MM.1S (cell line): ENCODE measurements around the gene USF1.

Source experiments
- DNase-seq: peaks from one replicate; pipeline ENCODE4 v3.0.0-alpha.2; 2015
- H2AFZ ChIP-seq: fragments of 300-600 bp; sonication (generic); 2 replicates; pipeline ENCODE4 v1.6.0; 2016; ENCODE audit warnings: antibody characterized with exemption, low read length
- H3F3A ChIP-seq: fragments of 300-600 bp; sonication (generic); 2 replicates; pipeline ENCODE4 v1.6.1; 2016; ENCODE audit warnings: mild to moderate bottlenecking, antibody characterized with exemption, low read length, moderate library complexity, mixed read lengths; ENCODE audit not compliant: insufficient read depth
- H3K27ac ChIP-seq: fragments of 300-600 bp; sonication (generic); 2 replicates; pipeline ENCODE4 v1.5.1; 2016; ENCODE audit warnings: mild to moderate bottlenecking, low read length
- H3K27me3 ChIP-seq: fragments of 300-600 bp; sonication (generic); replicated peaks from 2 replicates; pipeline ENCODE4 v1.6.0; 2016; ENCODE audit warnings: low read length; ENCODE audit not compliant: insufficient read depth
- H3K36me3 ChIP-seq: fragments of 300-600 bp; sonication (generic); replicated peaks from 2 replicates; pipeline ENCODE4 v1.6.1; 2016; ENCODE audit warnings: mild to moderate bottlenecking, low read length, mixed read lengths; ENCODE audit not compliant: insufficient read depth
- H3K4me1 ChIP-seq: fragments of 300-600 bp; sonication (generic); 2 replicates; pipeline ENCODE4 v1.6.1; 2016; ENCODE audit warnings: low read length, mixed read lengths
- H3K4me2 ChIP-seq: fragments of 300-600 bp; sonication (generic); 2 replicates; pipeline ENCODE4 v1.6.0; 2016; ENCODE audit warnings: low read depth, low read length
- H3K4me3 ChIP-seq: fragments of 300-600 bp; sonication (generic); 2 replicates; pipeline ENCODE4 v1.5.1; 2016; ENCODE audit warnings: low read length, mixed read lengths
- H3K79me2 ChIP-seq: fragments of 300-600 bp; sonication (generic); 2 replicates; pipeline ENCODE4 v1.6.1; 2016; ENCODE audit warnings: mixed run types, low read length, mixed read lengths
- H3K9ac ChIP-seq: fragments of 300-600 bp; sonication (generic); 2 replicates; pipeline ENCODE4 v1.6.1; 2016; ENCODE audit warnings: low read length, mixed read lengths
- H3K9me2 ChIP-seq: fragments of 300-600 bp; sonication (generic); replicated peaks from 2 replicates; pipeline ENCODE4 v1.6.1; 2016; ENCODE audit warnings: mild to moderate bottlenecking, low read length, mixed read lengths; ENCODE audit not compliant: insufficient read depth
- H3K9me3 ChIP-seq: fragments of 300-600 bp; sonication (generic); replicated peaks from 2 replicates; pipeline ENCODE4 v1.6.1; 2016; ENCODE audit warnings: mild to moderate bottlenecking, low read length, mixed read lengths; ENCODE audit not compliant: insufficient read depth
- H4K20me1 ChIP-seq: fragments of 300-600 bp; sonication (generic); 2 replicates; pipeline ENCODE4 v1.6.1; 2016; ENCODE audit warnings: mild to moderate bottlenecking, low read length, moderate library complexity, mixed read lengths; ENCODE audit not compliant: insufficient read depth
- CTCF ChIP-seq: fragments of 300-600 bp; sonication (generic); IDR thresholded peaks from 2 replicates; pipeline ENCODE4 v1.5.1; 2016; ENCODE audit warnings: antibody characterized with exemption, low read length, mixed read lengths
- EZH2 ChIP-seq: fragments of 300-600 bp; sonication (generic); optimal IDR thresholded peaks from 2 replicates; pipeline ENCODE3; 2017; ENCODE audit warnings: low read depth, mild to moderate bottlenecking, antibody characterized with exemption, low read length, mixed read lengths
- EZH2phosphoT487 ChIP-seq: fragments of 300-600 bp; sonication (generic); IDR thresholded peaks from 2 replicates; pipeline ENCODE4 v1.6.1; 2018; ENCODE audit warnings: antibody characterized with exemption, low read length

The USF1 gene

GRCh38 chr1:161038523-161039153 lies 7.1 kb downstream of the USF1 start, which contains the start of gene TSTD1:
Gene TSTD1, minus strand, starts transcription at chr1:161038964. Its CDS starts 75 bp downstream, at chr1:161038889.
- TF ChIP-seq EZH2phosphoT487 = no peak
- TF ChIP-seq CTCF = no peak
- no peak for TF ChIP-seq EZH2
- H3K36me3 ChIP-seq = peaks cover 10% of the 10 kb centered on the region
- peak within 1 kb of the TSS; percentile 40; the same call in 1 of the 2 replicates for H3K27ac ChIP-seq
- DNase-seq = peak; percentile 92
- H3K27me3 ChIP-seq = no peaks in the 10 kb centered on the region
- H4K20me1 ChIP-seq = no peaks in the 10 kb centered on the region
- H3K4me3 ChIP-seq = peak within 1 kb of the TSS; percentile 83
- H3K4me2 ChIP-seq = peak within 1 kb of the TSS; percentile 85
- peaks cover 8% of the 10 kb centered on the region for H3K4me1 ChIP-seq
- no peaks in the 10 kb centered on the region for H3K9me3 ChIP-seq
- peak within 1 kb of the TSS; percentile 72 for H3K9ac ChIP-seq
- peaks cover 42% of the 10 kb centered on the region for H3K79me2 ChIP-seq
- H3F3A ChIP-seq = peaks cover 14% of the 10 kb centered on the region
- H2AFZ ChIP-seq = peak within 1 kb of the TSS; percentile 89
- no peaks in the 10 kb centered on the region for H3K9me2 ChIP-seq

- peak; percentile 6 for DNase-seq
- peaks cover 14% of the 10 kb centered on the region for H3F3A ChIP-seq
- H3K36me3 ChIP-seq = peaks cover 10% of the 10 kb centered on the region
- H2AFZ ChIP-seq = peak overlapping the region; percentile 89
- no peaks in the 10 kb centered on the region for H3K9me2 ChIP-seq
- H3K4me3 ChIP-seq = peak overlapping the region; percentile 83
- no peaks in the 10 kb centered on the region for H4K20me1 ChIP-seq
- H3K4me1 ChIP-seq = peaks cover 11% of the 10 kb centered on the region
- no peaks in the 10 kb centered on the region for H3K9me3 ChIP-seq
- TF ChIP-seq EZH2phosphoT487 (no peak), CTCF (no peak), EZH2 (no peak)
- peaks cover 36% of the 10 kb centered on the region for H3K79me2 ChIP-seq
- H3K4me2 ChIP-seq = peak overlapping the region; percentile 85
- peak overlapping the region; percentile 72 for H3K9ac ChIP-seq
- no peaks in the 10 kb centered on the region for H3K27me3 ChIP-seq
- peak overlapping the region; percentile 40; the same call in 1 of the 2 replicates for H3K27ac ChIP-seq
Measured at GRCh38 chr1:161037661-161038522, 7.9 kb downstream of the USF1 start.

- Histone ChIP-seq H3K36me3 (no peaks in the 10 kb centered on the region), H3K4me1 (peaks cover 9% of the 10 kb centered on the region; the same call in 1 of the 2 replicates), H3K9me3 (no peaks in the 10 kb centered on the region), H3K9me2 (no peaks in the 10 kb centered on the region), H3K27ac (no peak overlapping the region), H3K27me3 (no peaks in the 10 kb centered on the region), H3K4me2 (no peak overlapping the region), H3K9ac (no peak overlapping the region), H4K20me1 (no peaks in the 10 kb centered on the region), H3K79me2 (peaks cover 17% of the 10 kb centered on the region), H2AFZ (no peak overlapping the region), H3K4me3 (no peak overlapping the region), H3F3A (no peaks in the 10 kb centered on the region)
- peak; percentile 5 for DNase-seq
- TF ChIP-seq CTCF (no peak), EZH2 (no peak), EZH2phosphoT487 (no peak)
Measured at GRCh38 chr1:161033751-161034150, 12.0 kb downstream of the USF1 start.
